GM18909 (cell line): Measurements from ENCODE around the gene SYMPK.

ENCODE experiments used
- ATAC-seq: cut with Tn5 transposase; IDR thresholded peaks from one replicate; pipeline ENCODE4 v1.9.1; 2021; ENCODE audit warnings: mild to moderate bottlenecking; ENCODE audit not compliant: unreplicated experiment, poor library complexity

Gene SYMPK

GRCh38 chr19:45828523-45828922 lies 34.4 kb downstream of the SYMPK start:
- no peak for ATAC-seq

- no peak for ATAC-seq
Observed at GRCh38 chr19:45827459-45828093, 35.4 kb downstream of the SYMPK start.

GRCh38 chr19:45826934-45827333 lies 36.0 kb downstream of the SYMPK start:
- ATAC-seq = no peak

- ATAC-seq = no peak
Observed at GRCh38 chr19:45825917-45826893, 36.7 kb downstream of the SYMPK start.

GRCh38 chr19:45825263-45825605 lies 37.7 kb downstream of the SYMPK start:
- no peak for ATAC-seq

- ATAC-seq = no peak
Observed at GRCh38 chr19:45824531-45825262, 38.2 kb downstream of the SYMPK start.

- ATAC-seq = no peak
Observed at GRCh38 chr19:45824041-45824471, 38.9 kb downstream of the SYMPK start.

- no peak for ATAC-seq
Observed at GRCh38 chr19:45823182-45823581, 39.8 kb downstream of the SYMPK start.

- no peak for ATAC-seq
Observed at GRCh38 chr19:45822716-45823115, 40.2 kb downstream of the SYMPK start.

GRCh38 chr19:45821570-45821969 lies 41.4 kb downstream of the SYMPK start:
- no peak for ATAC-seq

GRCh38 chr19:45821103-45821521 lies 41.8 kb downstream of the SYMPK start:
- no peak for ATAC-seq

- ATAC-seq = no peak
Observed at GRCh38 chr19:45820413-45821102, 42.4 kb downstream of the SYMPK start.

GRCh38 chr19:45819769-45820168 lies 43.2 kb downstream of the SYMPK start:
- no peak for ATAC-seq

GRCh38 chr19:45817725-45818301 lies 45.1 kb downstream of the SYMPK start:
- no peak for ATAC-seq

- ATAC-seq = peak; percentile 81
Observed at GRCh38 chr19:45817010-45817724, 45.8 kb downstream of the SYMPK start.

GRCh38 chr19:45816236-45817009 lies 46.5 kb downstream of the SYMPK start:
- no peak for ATAC-seq

GRCh38 chr19:45815481-45816216 lies 47.3 kb downstream of the SYMPK start:
- ATAC-seq = no peak
